Liver (tissue), 3 donors: ENCODE data around the gene B3GAT2.
"Not testable (repeated sequence)": the region's sequence is repeated elsewhere in the genome, so short reads cannot be mapped to it uniquely, and the experiment has no call there.

ENCODE experiments used
- ATF3 ChIP-seq: IDR thresholded peaks from 2 replicates; pipeline ENCODE4 v1.6.1; 2016; ENCODE audit warnings: antibody characterized with exemption
- CTCF ChIP-seq: fragments of 150-350 bp; IDR thresholded peaks from 2 replicates; pipeline ENCODE4 v1.5.1; 2017; ENCODE audit warnings: improper control_type of control experiment, low read depth, low read length; ENCODE audit not compliant: missing input control
- EGR1 ChIP-seq, 2 donors: IDR thresholded peaks; 2 replicates each; pipeline ENCODE4 v1.6.1; 2016 to 2018; ENCODE audit warnings: antibody characterized with exemption in 2 of 2, low read depth in 2 of 2
- GABPA ChIP-seq, 2 donors: IDR thresholded peaks in 1 of 2; conservative IDR thresholded peaks in 1 of 2; 2 replicates each; pipeline ENCODE4 v1.6.1; 2016; ENCODE audit warnings: antibody characterized with exemption in 2 of 2, mild to moderate bottlenecking in 1 of 2, moderate library complexity in 1 of 2
- JUND ChIP-seq, 2 donors: IDR thresholded peaks; 2 replicates each; pipeline ENCODE4 v1.6.1; 2016; ENCODE audit warnings: antibody characterized with exemption in 2 of 2
- RAD21 ChIP-seq, 2 donors: IDR thresholded peaks; 2 replicates each; pipeline ENCODE4 v1.6.1; 2016; ENCODE audit warnings: antibody characterized with exemption in 2 of 2, mild to moderate bottlenecking in 2 of 2
- REST ChIP-seq: IDR thresholded peaks from 2 replicates; pipeline ENCODE4 v1.6.1; 2016; ENCODE audit warnings: antibody characterized with exemption, mild to moderate bottlenecking
- RXRA ChIP-seq, 2 donors: IDR thresholded peaks; 2 replicates each; pipeline ENCODE4 v1.6.1; 2017 to 2018; ENCODE audit warnings: antibody characterized with exemption in 2 of 2, mild to moderate bottlenecking in 1 of 2
- TAF1 ChIP-seq: conservative IDR thresholded peaks from 2 replicates; pipeline ENCODE4 v1.6.1; 2016; ENCODE audit warnings: antibody characterized with exemption, mild to moderate bottlenecking
- TF ChIP-seq, protein P1 (sequence below): IDR thresholded peaks from 2 replicates; pipeline ENCODE4 v1.6.1; 2016; ENCODE audit warnings: antibody characterized with exemption
- donor health status: healthy.
- donor health status: healthy.

GRCh38 chr6:70944321-70944720, 12.5 kb downstream of the B3GAT2 start:
- TF ChIP-seq GABPA (IDR thresholded peaks at IDR 0.05 in 1 of 2, conservative IDR thresholded peaks at IDR 0.05 in 1 of 2); CTCF; RAD21 (IDR thresholded peaks at IDR 0.05); RXRA (IDR thresholded peaks at IDR 0.05); ATF3; TAF1; REST; JUND (IDR thresholded peaks at IDR 0.05); EGR1 (IDR thresholded peaks at IDR 0.05; ENCODE audit: low read depth in 2 of 2): not testable (repeated sequence)
- TF ChIP-seq, protein P1, sequence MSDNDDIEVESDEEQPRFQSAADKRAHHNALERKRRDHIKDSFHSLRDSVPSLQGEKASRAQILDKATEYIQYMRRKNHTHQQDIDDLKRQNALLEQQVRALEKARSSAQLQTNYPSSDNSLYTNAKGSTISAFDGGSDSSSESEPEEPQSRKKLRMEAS: not testable (repeated sequence)
